Superior temporal gyrus (tissue), 1 donor: ENCODE measurements around the gene ZBTB1.
A peak's percentile ranks its signal among the peaks of the same experiment; 100 is the strongest.
"Not testable (repeated sequence)": the region's sequence is repeated elsewhere in the genome, so short reads cannot be mapped to it uniquely, and the experiment has no call there.

Source experiments
- DNase-seq: peaks from one replicate; pipeline ENCODE4 v3.0.0-alpha.2; 2016; ENCODE audit errors: extremely low spot score

Gene ZBTB1

GRCh38 chr14:64569138-64569631 lies 64.6 kb downstream of the ZBTB1 start:
- peak; percentile 85 for DNase-seq

GRCh38 chr14:64569646-64570045 lies 65.1 kb downstream of the ZBTB1 start:
- not testable (repeated sequence) for DNase-seq

GRCh38 chr14:64572386-64573104 lies 68.0 kb downstream of the ZBTB1 start:
- no peak for DNase-seq

- DNase-seq = peak; percentile 97
These were observed 68.5 kb downstream of the ZBTB1 start for GRCh38 chr14:64573109-64573508.
